PC-3 (cell line): Measurements from ENCODE around the gene ATP5PF. TPM values are rescaled to one million over a fixed set of nuclear protein-coding genes. Genes with fewer than 3 reads are reported as not detected.

Source experiments
- ATAC-seq: fragments of 200-7000 bp; cut with Tn5 transposase; 2 replicates; pipeline ENCODE4 v1.9.1; 2020; ENCODE audit warnings: mild to moderate bottlenecking, moderate library complexity
- BruUV-seq: library from RNA; stranded (reverse); fragments of 400-500 nt; replicated peaks from 2 replicates; lab custom pipeline; 2021; lab: Mats Ljungman, UMichigan
- CTCF ChIA-PET: fragments of 300-600 bp; sonication (Branson Sonifier 250); formaldehyde crosslinking; loops from one replicate; lab custom pipeline; 2022; ENCODE audit warnings: antibody characterized with exemption; lab: Charles Lee
- POLR2A ChIA-PET: fragments of 300-600 bp; sonication (Branson Sonifier 250); formaldehyde crosslinking; loops from one replicate; lab custom pipeline; 2022; ENCODE audit warnings: antibody characterized with exemption; ENCODE audit not compliant: unreplicated experiment; lab: Charles Lee
- DNase-seq: peaks from one replicate; pipeline ENCODE4 v3.0.0-alpha.2; 2015
- H2AFZ ChIP-seq: fragments of 300-600 bp; sonication (generic); 2 replicates; pipeline ENCODE4 v1.6.0; 2016; ENCODE audit warnings: antibody characterized with exemption, low read length
- H3F3A ChIP-seq: fragments of 300-600 bp; sonication (generic); one replicate; pipeline ENCODE4 v1.6.0; 2017; ENCODE audit warnings: antibody characterized with exemption, low read length, control low read depth, mild to moderate bottlenecking; ENCODE audit not compliant: unreplicated experiment
- H3K27ac ChIP-seq: fragments of 300-600 bp; sonication (generic); 2 replicates; pipeline ENCODE4 v1.5.1; 2016; ENCODE audit warnings: mild to moderate bottlenecking, low read length
- H3K27me3 ChIP-seq: fragments of 300-600 bp; sonication (generic); 2 replicates; pipeline ENCODE4 v1.6.1; 2016; ENCODE audit warnings: low read length, mixed read lengths
- H3K36me3 ChIP-seq: fragments of 300-600 bp; sonication (generic); 2 replicates; pipeline ENCODE4 v1.6.1; 2016; ENCODE audit warnings: low read depth, mixed run types, low read length, mixed read lengths
- H3K4me1 ChIP-seq: fragments of 300-600 bp; sonication (generic); 2 replicates; pipeline ENCODE4 v1.5.1; 2016; ENCODE audit warnings: low read length; ENCODE audit not compliant: insufficient read depth
- H3K4me2 ChIP-seq: fragments of 300-600 bp; sonication (generic); 2 replicates; pipeline ENCODE4 v1.6.0; 2016; ENCODE audit warnings: low read length
- H3K4me3 ChIP-seq: fragments of 300-600 bp; sonication (generic); 2 replicates; pipeline ENCODE4 v1.5.1; 2016; ENCODE audit warnings: mild to moderate bottlenecking, low read length, mixed read lengths
- H3K79me2 ChIP-seq: fragments of 300-600 bp; sonication (generic); 2 replicates; pipeline ENCODE4 v1.6.1; 2017; ENCODE audit warnings: low read length, mixed read lengths
- H3K9ac ChIP-seq: fragments of 300-600 bp; sonication (generic); 2 replicates; pipeline ENCODE4 v1.6.0; 2016; ENCODE audit warnings: mild to moderate bottlenecking, low read length
- H3K9me2 ChIP-seq: fragments of 300-600 bp; sonication (generic); replicated peaks from 2 replicates; pipeline ENCODE4 v1.6.1; 2016; ENCODE audit warnings: mixed run types, low read length, mixed read lengths
- H3K9me3 ChIP-seq: fragments of 300-600 bp; sonication (generic); 2 replicates; pipeline ENCODE4 v1.6.1; 2016; ENCODE audit warnings: low read length, mixed read lengths
- H4K20me1 ChIP-seq: fragments of 300-600 bp; sonication (generic); 2 replicates; pipeline ENCODE4 v1.6.1; 2016; ENCODE audit warnings: low read length, mixed read lengths
- CTCF ChIP-seq: fragments of 300-600 bp; sonication (generic); conservative IDR thresholded peaks from 2 replicates; pipeline ENCODE4 v1.5.1; 2017; ENCODE audit warnings: antibody characterized with exemption, low read depth, mild to moderate bottlenecking, low read length
- EZH2 ChIP-seq: fragments of 300-600 bp; sonication (generic); IDR thresholded peaks from one replicate; pipeline ENCODE4 v1.6.1; 2017; ENCODE audit warnings: antibody characterized with exemption, mild to moderate bottlenecking, low read length; ENCODE audit not compliant: unreplicated experiment
- EZH2phosphoT487 ChIP-seq: fragments of 300-600 bp; sonication (generic); IDR thresholded peaks from 2 replicates; pipeline ENCODE4 v1.6.1; 2018; ENCODE audit warnings: mild to moderate bottlenecking, antibody characterized with exemption, low read length, borderline replicate concordance
- intact Hi-C: fragments of 100-400 bp; cut with micrococcal nuclease; formaldehyde crosslinking; loops from 2 replicates; pipeline ENCODE4 v1.9.0; 2023
- total RNA-seq: library from RNA; depleted of rRNA; stranded (reverse); fragments of >200 nt; gene quantifications from 2 replicates; pipeline ENCODE4 v1.2.3, GENCODE V29; 2014

ATP5PF gene
- total RNA-seq, 1 experiment from 2014 or later = 170 TPM

DNA sequence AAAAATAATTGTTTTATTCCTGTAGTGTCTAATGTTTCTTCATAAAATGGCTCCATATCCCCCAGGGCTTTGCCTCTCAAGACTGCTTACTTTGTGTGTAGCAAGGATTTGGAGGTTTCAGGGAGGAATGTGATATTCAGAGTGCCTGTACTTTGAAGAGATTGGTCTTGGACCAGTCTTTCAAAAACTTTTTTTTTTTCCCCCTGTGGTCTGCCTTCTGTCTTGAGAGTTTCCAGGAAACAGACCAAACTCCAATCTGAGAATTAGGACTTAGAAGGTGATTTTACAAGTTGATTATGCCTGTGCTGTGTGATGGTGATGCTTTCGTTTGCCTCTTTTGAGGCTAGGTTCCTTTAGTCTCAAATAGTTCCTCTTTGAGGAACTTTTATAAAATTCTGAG lies 26.0 kb upstream of the ATP5PF start:
- no peaks in the 10 kb centered on the region for H3K27me3 ChIP-seq
- H3K9me3 ChIP-seq = no peaks in the 10 kb centered on the region
- H3K4me3 ChIP-seq = no peak overlapping the region
- no peaks in the 10 kb centered on the region for H3K9me2 ChIP-seq
- DNase-seq (no peak), ATAC-seq (no peak)
- no peak overlapping the region for H3K9ac ChIP-seq
- peaks cover 39% of the 10 kb centered on the region for H3K36me3 ChIP-seq
- no peaks in the 10 kb centered on the region for H3F3A ChIP-seq
- BruUV-seq = no TSS peak
- H3K79me2 ChIP-seq = no peaks in the 10 kb centered on the region
- TF ChIP-seq EZH2 = no peak
- no peak for TF ChIP-seq EZH2phosphoT487
- no peak for TF ChIP-seq CTCF
- H3K4me2 ChIP-seq = no peak overlapping the region
- H3K4me1 ChIP-seq = no peaks in the 10 kb centered on the region
- ChIA-PET POLR2A (no interaction called here), CTCF (no interaction called here)
- intact Hi-C loops = no loop called here
- no peaks in the 10 kb centered on the region for H4K20me1 ChIP-seq
- H2AFZ ChIP-seq = no peak overlapping the region
- H3K27ac ChIP-seq = no peak overlapping the region

- BruUV-seq = no TSS peak
- Histone ChIP-seq H3K27me3 (no peaks in the 10 kb centered on the region), H3K4me2 (no peak overlapping the region), H3K9me2 (no peaks in the 10 kb centered on the region), H3K9ac (no peak overlapping the region), H3K4me1 (no peaks in the 10 kb centered on the region), H3K79me2 (no peaks in the 10 kb centered on the region), H3K27ac (no peak overlapping the region), H2AFZ (no peak overlapping the region), H3K9me3 (no peaks in the 10 kb centered on the region), H3F3A (no peaks in the 10 kb centered on the region), H3K4me3 (no peak overlapping the region), H3K36me3 (peaks cover 34% of the 10 kb centered on the region), H4K20me1 (no peaks in the 10 kb centered on the region)
- ATAC-seq (no peak), DNase-seq (no peak)
- intact Hi-C loops = no loop called here
- TF ChIP-seq EZH2phosphoT487 (no peak), CTCF (no peak), EZH2 (no peak)
- CTCF ChIA-PET = no interaction called here
- POLR2A ChIA-PET = no interaction called here
These were observed 25.4 kb upstream of the ATP5PF start for GRCh38 chr21:25760061-25760460.

GRCh38 chr21:25759573-25759972 lies 24.9 kb upstream of the ATP5PF start:
- no peak overlapping the region for H3K4me2 ChIP-seq
- peaks cover 31% of the 10 kb centered on the region for H3K36me3 ChIP-seq
- no peaks in the 10 kb centered on the region for H3K9me2 ChIP-seq
- H4K20me1 ChIP-seq = no peaks in the 10 kb centered on the region
- H3K27ac ChIP-seq = no peak overlapping the region
- no peaks in the 10 kb centered on the region for H3F3A ChIP-seq
- no TSS peak for BruUV-seq
- ATAC-seq = no peak
- TF ChIP-seq CTCF = no peak
- TF ChIP-seq EZH2 = no peak
- TF ChIP-seq EZH2phosphoT487 = no peak
- no peaks in the 10 kb centered on the region for H3K79me2 ChIP-seq
- no peak for DNase-seq
- ChIA-PET CTCF (no interaction called here), POLR2A (interaction anchor here (0.6 kb wide), 1 partner anchor 142 kb away, joined by 4 read pairs; no protein-coding TSS in a partner anchor)
- H2AFZ ChIP-seq = no peak overlapping the region
- no peaks in the 10 kb centered on the region for H3K9me3 ChIP-seq
- H3K4me1 ChIP-seq = no peaks in the 10 kb centered on the region
- H3K9ac ChIP-seq = no peak overlapping the region
- no peak overlapping the region for H3K4me3 ChIP-seq
- H3K27me3 ChIP-seq = no peaks in the 10 kb centered on the region
- intact Hi-C loops = no loop called here
